H9 (cell line): ENCODE measurements around the gene POU6F2. TPM values are rescaled to one million over a fixed set of nuclear protein-coding genes. Genes with fewer than 3 reads are reported as not detected.

ENCODE experiments used
- DNase-seq: peaks from one replicate; pipeline ENCODE4 v3.0.0-alpha.2; 2017
- H2AFZ ChIP-seq: one replicate; pipeline ENCODE4 v1.6.1; 2013; ENCODE audit warnings: mild to moderate bottlenecking, low read length, control low read depth, moderate library complexity
- H2AK5ac ChIP-seq: 2 replicates; pipeline ENCODE4 v1.6.1; 2013; ENCODE audit warnings: low read length, control low read depth, mixed read lengths; ENCODE audit not compliant: insufficient read length
- H2BK120ac ChIP-seq: one replicate; pipeline ENCODE4 v1.6.1; 2013; ENCODE audit warnings: low read depth, mild to moderate bottlenecking, low read length, control low read depth, inconsistent platforms; ENCODE audit not compliant: poor library complexity, severe bottlenecking
- H2BK12ac ChIP-seq: 2 replicates; pipeline ENCODE4 v1.6.1; 2013; ENCODE audit warnings: low read length, control low read depth, mixed read lengths, low read depth; ENCODE audit not compliant: insufficient read length
- H2BK15ac ChIP-seq: 2 replicates; pipeline ENCODE4 v1.6.1; 2013; ENCODE audit warnings: low read depth, low read length, control low read depth
- H2BK20ac ChIP-seq: one replicate; pipeline ENCODE4 v1.6.1; 2013; ENCODE audit warnings: low read depth, mild to moderate bottlenecking, low read length, control low read depth, inconsistent platforms; ENCODE audit not compliant: poor library complexity, severe bottlenecking
- H2BK5ac ChIP-seq: 2 replicates; pipeline ENCODE4 v1.6.1; 2013; ENCODE audit warnings: low read length, control low read depth, mixed read lengths; ENCODE audit not compliant: insufficient read length
- H3K14ac ChIP-seq: 2 replicates; pipeline ENCODE4 v1.6.1; 2013; ENCODE audit warnings: low read length, control low read depth; ENCODE audit not compliant: insufficient read depth
- H3K18ac ChIP-seq: 2 replicates; pipeline ENCODE4 v1.6.1; 2013; ENCODE audit warnings: low read depth, mild to moderate bottlenecking, mixed read lengths, low read length, control low read depth; ENCODE audit not compliant: insufficient read length
- H3K23ac ChIP-seq: 2 replicates; pipeline ENCODE4 v1.6.1; 2013; ENCODE audit warnings: low read length, control low read depth, mixed read lengths, low read depth; ENCODE audit not compliant: insufficient read length
- H3K23me2 ChIP-seq: 2 replicates; pipeline ENCODE4 v1.6.1; 2013; ENCODE audit warnings: low read depth, mild to moderate bottlenecking, mixed read lengths, low read length, control low read depth; ENCODE audit not compliant: insufficient read length, poor library complexity, severe bottlenecking
- H3K27ac ChIP-seq: 2 replicates; pipeline ENCODE4 v1.5.1; 2013; ENCODE audit warnings: low read length, control low read depth, mixed read lengths, low read depth; ENCODE audit not compliant: insufficient read length
- H3K27me3 ChIP-seq: 2 replicates; pipeline ENCODE4 v1.6.1; 2013; ENCODE audit warnings: low read length, control low read depth, inconsistent platforms; ENCODE audit not compliant: insufficient read depth
- H3K4ac ChIP-seq: 2 replicates; pipeline ENCODE4 v1.6.1; 2013; ENCODE audit warnings: low read depth, mild to moderate bottlenecking, control low read depth, inconsistent platforms, low read length, moderate library complexity
- H3K4me1 ChIP-seq: 2 replicates; pipeline ENCODE4 v1.6.1; 2013; ENCODE audit warnings: low read length, control low read depth, inconsistent platforms; ENCODE audit not compliant: insufficient read depth
- H3K4me2 ChIP-seq: 2 replicates; pipeline ENCODE4 v1.6.1; 2013; ENCODE audit warnings: low read length, control low read depth, mixed read lengths; ENCODE audit not compliant: insufficient read length, insufficient read depth
- H3K56ac ChIP-seq: 2 replicates; pipeline ENCODE4 v1.6.1; 2013; ENCODE audit warnings: low read depth, mild to moderate bottlenecking, mixed read lengths, low read length, control low read depth; ENCODE audit not compliant: insufficient read length
- H3K79me1 ChIP-seq: 2 replicates; pipeline ENCODE4 v1.6.1; 2013; ENCODE audit warnings: low read depth, mild to moderate bottlenecking, moderate library complexity, low read length, control low read depth, inconsistent platforms; ENCODE audit not compliant: insufficient read depth, poor library complexity, severe bottlenecking
- H3K79me2 ChIP-seq: 2 replicates; pipeline ENCODE4 v1.6.1; 2013; ENCODE audit warnings: low read length, control low read depth, inconsistent platforms; ENCODE audit not compliant: insufficient read depth
- H3K9ac ChIP-seq: 2 replicates; pipeline ENCODE4 v1.6.1; 2013; ENCODE audit warnings: low read length, control low read depth, mixed read lengths; ENCODE audit not compliant: insufficient read length; ENCODE audit errors: extremely low read depth
- H3K9me3 ChIP-seq: one replicate; pipeline ENCODE4 v1.6.1; 2013; ENCODE audit warnings: low read depth, low read length, inconsistent platforms; ENCODE audit not compliant: control insufficient read depth
- H3T11ph ChIP-seq: one replicate; pipeline ENCODE4 v1.6.1; 2013; ENCODE audit warnings: mild to moderate bottlenecking, low read length, control low read depth, inconsistent platforms
- H4K20me1 ChIP-seq: one replicate; pipeline ENCODE4 v1.6.1; 2013; ENCODE audit not compliant: control insufficient read depth, insufficient read length, insufficient read depth
- H4K5ac ChIP-seq: 2 replicates; pipeline ENCODE4 v1.6.1; 2013; ENCODE audit warnings: low read depth, mild to moderate bottlenecking, mixed read lengths, low read length, control low read depth; ENCODE audit not compliant: insufficient read length
- H4K8ac ChIP-seq: replicated peaks from 2 replicates; pipeline ENCODE4 v1.6.1; 2013; ENCODE audit warnings: low read length, control low read depth, mixed read lengths, low read depth; ENCODE audit not compliant: insufficient read length
- H4K91ac ChIP-seq: 2 replicates; pipeline ENCODE4 v1.6.1; 2013; ENCODE audit warnings: low read depth, mild to moderate bottlenecking, moderate library complexity, mixed read lengths, low read length, control low read depth; ENCODE audit not compliant: insufficient read length
- H3K27ac Mint-ChIP-seq, 3 experiments: 2 replicates in 2 of 3; 3 replicates in 1 of 3; pipeline ENCODE4 v1.8.0; 2020 to 2021; ENCODE audit warnings: mixed read lengths in 3 of 3, mild to moderate bottlenecking in 1 of 3, moderate library complexity in 1 of 3
- H3K27me3 Mint-ChIP-seq: 2 replicates; pipeline ENCODE4 v1.8.0; 2021; ENCODE audit warnings: low read depth, mild to moderate bottlenecking, moderate library complexity, mixed read lengths
- H3K36me3 Mint-ChIP-seq, 3 experiments: 2 replicates in 2 of 3; 3 replicates in 1 of 3; pipeline ENCODE4 v1.8.0; 2020 to 2021; ENCODE audit warnings: low read depth in 3 of 3, mixed read lengths in 3 of 3; ENCODE audit not compliant: insufficient read depth in 1 of 3
- H3K4me1 Mint-ChIP-seq, 2 experiments: 2 replicates each; pipeline ENCODE4 v1.8.0; 2020; ENCODE audit warnings: mixed read lengths in 2 of 2
- H3K4me3 Mint-ChIP-seq, 2 experiments: 2 replicates in 1 of 2; 3 replicates in 1 of 2; pipeline ENCODE4 v1.8.0; 2020 to 2021; ENCODE audit warnings: mild to moderate bottlenecking in 2 of 2, mixed read lengths in 2 of 2, moderate library complexity in 1 of 2
- H3K9me3 Mint-ChIP-seq, 2 experiments: 2 replicates in 1 of 2; 3 replicates in 1 of 2; pipeline ENCODE4 v1.8.0; 2020; ENCODE audit warnings: mild to moderate bottlenecking in 2 of 2, mixed read lengths in 2 of 2, moderate library complexity in 1 of 2
- CTCF ChIP-seq: fragments of 200-600 bp; sonication (generic); conservative IDR thresholded peaks from 3 replicates; pipeline ENCODE4 v1.8.0; 2021; ENCODE audit warnings: antibody characterized with exemption, mild to moderate bottlenecking
- WGBS: extraction: QIAGEN DNeasy Blood & Tissue Kit; methylation state at CpG from one replicate; pipeline ENCODE4 v1.1.7; 2013; ENCODE audit warnings: missing lambda C conversion rate, low lambda C conversion rate, mixed read lengths; ENCODE audit not compliant: insufficient read length; ENCODE audit errors: extremely low coverage; 5-methylcytosine and 5-hydroxymethylcytosine counted together
- total RNA-seq: library from RNA; stranded (reverse); gene quantifications from 2 replicates; pipeline ENCODE4 v1.2.1, GENCODE V29; 2021

The POU6F2 gene
- total RNA-seq, 1 experiment from 2014 or later: 1.9 TPM

GRCh38 chr7:39145283-39145682 lies 167.6 kb downstream of the POU6F2 start:
- Histone ChIP-seq H2BK12ac (no peak overlapping the region), H3K9ac (no peak overlapping the region), H2BK5ac (no peak overlapping the region), H3K18ac (no peak overlapping the region), H3K27me3 (no peaks in the 10 kb centered on the region), H3K14ac (no peak overlapping the region), H2AK5ac (no peak overlapping the region), H4K8ac (no peak overlapping the region), H3K4me2 (no peak overlapping the region), H2BK15ac (no peak overlapping the region), H3T11ph (no peak overlapping the region), H2BK120ac (no peak overlapping the region), H3K56ac (no peak overlapping the region), H3K4ac (no peak overlapping the region), H3K9me3 (no peaks in the 10 kb centered on the region), H2BK20ac (no peak overlapping the region), H3K4me1 (no peaks in the 10 kb centered on the region), H3K23ac (no peak overlapping the region), H3K79me2 (no peaks in the 10 kb centered on the region), H2AFZ (no peak overlapping the region), H4K91ac (no peak overlapping the region), H3K27ac (no peak overlapping the region), H4K20me1 (no peaks in the 10 kb centered on the region), H3K23me2 (no peaks in the 10 kb centered on the region), H3K79me1 (no peaks in the 10 kb centered on the region), H4K5ac (no peak overlapping the region)
- no peaks in the 10 kb centered on the region for H3K4me1 Mint-ChIP-seq
- H3K36me3 Mint-ChIP-seq: peaks cover 0 to 5% (median 4%) of the 10 kb centered on the region in 3 experiments; a peak in 2 of 7 replicates
- no CpG with 5 or more reads among the region's 3 CpGs for WGBS
- DNase-seq: no peak
- H3K27me3 Mint-ChIP-seq: no peaks in the 10 kb centered on the region
- no peak for TF ChIP-seq CTCF
- H3K9me3 Mint-ChIP-seq: peaks cover 0 to 4% of the 10 kb centered on the region in 2 experiments; a peak in 3 of 5 replicates
- H3K27ac Mint-ChIP-seq: no peak overlapping the region
- no peak overlapping the region for H3K4me3 Mint-ChIP-seq
